Activated naive CD8-positive, alpha-beta T cell treated with anti-CD3 and anti-CD28 coated beads for 36 hours (primary cell): ENCODE data around the gene SLC35C1. TPM values are rescaled to one million over a fixed set of nuclear protein-coding genes. Genes with fewer than 3 reads are reported as not detected.
"Not testable (repeated sequence)": the region's sequence is repeated elsewhere in the genome, so short reads cannot be mapped to it uniquely, and the experiment has no call there.

ENCODE experiments used
- DNase-seq: peaks from one replicate; pipeline ENCODE4 v3.0.0; 2021
- H3K27ac Mint-ChIP-seq: one replicate; pipeline ENCODE4 v1.8.0; 2022; ENCODE audit warnings: mild to moderate bottlenecking, moderate library complexity, mixed read lengths
- H3K27me3 Mint-ChIP-seq: one replicate; pipeline ENCODE4 v1.8.0; 2022; ENCODE audit warnings: mild to moderate bottlenecking, mixed read lengths
- H3K36me3 Mint-ChIP-seq: one replicate; pipeline ENCODE4 v1.8.0; 2021; ENCODE audit warnings: mild to moderate bottlenecking, mixed read lengths
- H3K4me1 Mint-ChIP-seq: one replicate; pipeline ENCODE4 v1.8.0; 2021; ENCODE audit warnings: mixed read lengths
- H3K4me3 Mint-ChIP-seq: one replicate; pipeline ENCODE4 v1.8.0; 2022; ENCODE audit warnings: mild to moderate bottlenecking, moderate library complexity, mixed read lengths
- H3K9me3 Mint-ChIP-seq: one replicate; pipeline ENCODE4 v1.8.0; 2022; ENCODE audit warnings: mixed read lengths
- total RNA-seq, 2 experiments: library from RNA; stranded (reverse); gene quantifications; one replicate each; pipeline ENCODE4 v1.2.3, GENCODE V29; 2021

The SLC35C1 gene
- total RNA-seq, 2 experiments from 2014 or later, result 12.1 to 12.6 TPM

DNA sequence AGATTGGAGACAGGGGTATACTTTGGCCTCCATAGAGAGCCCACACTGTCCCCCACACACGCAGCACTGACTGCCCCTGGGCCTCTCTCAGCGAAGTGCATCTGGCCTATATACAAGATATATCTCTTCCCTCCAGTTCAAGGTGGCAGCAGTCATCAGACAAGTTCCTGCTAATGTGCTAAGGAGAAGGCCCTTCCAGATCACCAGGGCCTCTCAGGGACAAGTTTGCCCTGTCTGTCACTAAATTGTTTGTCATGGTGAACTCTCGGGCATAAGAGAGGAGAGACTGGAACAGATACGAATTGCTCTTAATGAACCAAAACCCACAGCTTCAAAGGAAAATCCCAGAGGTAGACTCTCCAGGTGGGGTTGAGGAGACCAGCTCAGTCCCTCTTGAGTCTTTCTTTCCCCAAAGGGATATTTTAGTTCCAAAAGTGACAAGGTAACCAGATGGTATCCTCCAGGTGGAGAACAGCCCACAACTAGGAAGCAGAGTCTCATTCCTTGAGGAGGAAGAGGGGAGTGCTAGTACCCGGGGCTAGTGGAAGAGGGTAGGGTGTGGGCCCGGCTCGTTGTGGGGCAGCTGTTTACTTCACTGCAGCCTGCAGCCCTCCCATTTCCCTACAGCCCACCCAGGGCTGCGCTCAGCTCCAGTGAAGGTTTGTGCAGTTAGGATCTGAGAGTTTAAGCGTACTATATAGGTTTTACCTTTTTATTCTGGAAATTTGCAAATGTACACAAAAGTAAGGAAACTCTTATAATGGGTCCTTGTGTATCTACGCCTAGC is 2.2 kb upstream of the SLC35C1 start:
- H3K4me3 Mint-ChIP-seq, result no peak overlapping the region
- H3K27me3 Mint-ChIP-seq, result no peaks in the 10 kb centered on the region
- peaks cover 16% of the 10 kb centered on the region for H3K4me1 Mint-ChIP-seq
- H3K27ac Mint-ChIP-seq, result no peak overlapping the region
- no peaks in the 10 kb centered on the region for H3K9me3 Mint-ChIP-seq
- peaks cover 7% of the 10 kb centered on the region for H3K36me3 Mint-ChIP-seq
- DNase-seq, result no peak

DNA sequence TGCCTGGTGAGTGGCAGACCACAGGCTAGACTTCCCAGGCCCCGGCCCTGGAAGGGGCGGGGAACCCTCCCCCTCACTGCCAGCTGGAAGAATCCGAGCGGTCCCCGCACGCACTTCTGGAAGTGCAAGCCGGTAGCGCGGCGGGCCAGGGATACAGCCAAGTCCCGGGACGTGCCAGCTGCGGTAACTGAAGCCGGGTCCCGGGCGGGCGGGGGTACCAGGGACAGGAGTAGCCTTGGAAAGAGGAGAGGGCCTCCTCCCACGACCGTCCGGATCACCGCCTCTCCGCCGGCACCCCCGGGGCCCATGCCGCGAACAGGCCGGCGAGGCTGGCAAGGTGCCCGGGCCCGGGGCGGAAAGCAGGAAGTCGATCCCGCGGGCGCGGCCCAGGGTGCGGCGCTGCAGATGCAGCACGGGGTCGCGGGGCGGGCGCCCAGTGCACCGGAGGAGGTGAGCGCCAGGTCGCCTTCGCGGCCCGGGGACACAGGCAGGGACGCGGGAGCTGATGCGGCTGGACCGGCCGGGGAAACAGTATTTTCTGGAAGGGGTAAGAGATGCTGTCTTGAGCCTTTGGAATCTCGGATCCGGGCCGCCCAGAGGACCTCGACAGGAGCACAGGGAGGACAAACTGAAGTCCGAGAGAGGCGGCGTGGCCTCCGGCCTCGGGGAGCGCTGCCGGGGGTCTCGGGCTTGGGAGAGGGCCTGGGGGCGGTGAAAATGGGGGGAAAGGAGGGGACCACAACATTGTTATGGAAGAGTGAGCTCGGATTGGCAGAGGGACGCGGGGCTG is 783 bp upstream of the SLC35C1 start:
- Mint-ChIP-seq H3K36me3 (peaks cover 10% of the 10 kb centered on the region), H3K9me3 (no peaks in the 10 kb centered on the region), H3K27me3 (no peaks in the 10 kb centered on the region), H3K4me1 (peaks cover 27% of the 10 kb centered on the region), H3K27ac (peak overlapping the region; percentile 87), H3K4me3 (peak overlapping the region; percentile 93)
- DNase-seq, result peak; percentile 77

DNA sequence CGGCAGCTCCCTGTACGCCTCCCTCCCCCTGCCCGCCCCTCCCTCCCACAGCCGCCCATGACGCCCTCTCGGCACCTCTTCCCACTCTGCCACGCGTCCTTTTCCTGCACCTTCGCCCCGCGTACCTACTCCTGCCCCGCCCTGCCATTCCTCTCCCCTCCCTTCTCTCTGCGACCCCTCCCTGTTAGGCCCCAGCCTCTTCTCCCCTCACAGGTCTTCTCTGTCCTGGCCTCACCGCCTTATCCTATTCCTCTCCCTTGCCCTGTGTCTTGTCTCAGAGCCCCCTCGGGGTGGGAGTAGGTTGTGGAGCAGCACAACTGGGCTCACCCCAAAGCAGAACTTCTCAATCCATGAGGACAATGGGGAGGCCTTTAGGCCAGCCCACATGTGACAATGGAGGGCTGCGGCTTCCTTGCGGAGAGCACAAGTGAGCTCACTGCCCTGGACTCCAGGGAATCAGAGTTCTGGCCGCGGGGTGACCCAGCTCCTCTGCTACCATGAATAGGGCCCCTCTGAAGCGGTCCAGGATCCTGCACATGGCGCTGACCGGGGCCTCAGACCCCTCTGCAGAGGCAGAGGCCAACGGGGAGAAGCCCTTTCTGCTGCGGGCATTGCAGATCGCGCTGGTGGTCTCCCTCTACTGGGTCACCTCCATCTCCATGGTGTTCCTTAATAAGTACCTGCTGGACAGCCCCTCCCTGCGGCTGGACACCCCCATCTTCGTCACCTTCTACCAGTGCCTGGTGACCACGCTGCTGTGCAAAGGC is 539 bp downstream of the SLC35C1 start:
- Mint-ChIP-seq H3K9me3 (no peaks in the 10 kb centered on the region), H3K27me3 (no peaks in the 10 kb centered on the region), H3K4me3 (peak overlapping the region; percentile 93), H3K27ac (peak overlapping the region; percentile 87), H3K36me3 (peaks cover 10% of the 10 kb centered on the region), H3K4me1 (peaks cover 36% of the 10 kb centered on the region)
- no peak for DNase-seq

DNA sequence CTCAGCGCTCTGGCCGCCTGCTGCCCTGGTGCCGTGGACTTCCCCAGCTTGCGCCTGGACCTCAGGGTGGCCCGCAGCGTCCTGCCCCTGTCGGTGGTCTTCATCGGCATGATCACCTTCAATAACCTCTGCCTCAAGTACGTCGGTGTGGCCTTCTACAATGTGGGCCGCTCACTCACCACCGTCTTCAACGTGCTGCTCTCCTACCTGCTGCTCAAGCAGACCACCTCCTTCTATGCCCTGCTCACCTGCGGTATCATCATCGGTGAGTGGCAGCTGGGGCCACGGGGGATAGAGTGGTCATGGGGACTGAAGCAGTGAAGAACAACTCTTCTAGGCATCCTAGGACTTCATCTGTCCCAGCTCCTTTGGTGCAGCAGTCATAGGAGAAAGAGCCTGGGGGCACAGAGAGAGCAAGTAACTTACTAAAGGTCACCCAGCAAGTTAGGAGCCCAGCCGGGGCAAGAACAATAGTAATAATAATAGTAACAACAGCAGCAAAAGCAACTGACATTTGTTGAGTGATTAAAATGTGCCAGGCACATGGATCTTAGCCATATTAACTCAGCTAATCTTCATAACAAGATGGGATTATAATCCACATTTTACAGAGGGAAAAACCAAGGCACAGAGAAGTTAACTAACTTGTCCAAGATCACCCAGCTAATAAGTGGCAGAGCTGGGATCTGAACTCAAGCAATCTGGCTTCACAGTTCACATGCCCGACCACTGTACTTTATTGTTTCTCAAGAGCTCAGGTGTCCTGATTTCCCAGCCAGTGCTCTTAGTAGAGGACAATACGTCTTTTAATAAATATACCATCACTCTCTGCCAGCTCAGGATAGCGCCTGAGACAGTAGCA is 1.4 kb downstream of the SLC35C1 start:
- H3K27me3 Mint-ChIP-seq, result no peaks in the 10 kb centered on the region
- H3K4me3 Mint-ChIP-seq, result peak overlapping the region; percentile 93
- DNase-seq, result no peak
- peaks cover 12% of the 10 kb centered on the region for H3K36me3 Mint-ChIP-seq
- H3K9me3 Mint-ChIP-seq, result no peaks in the 10 kb centered on the region
- peak overlapping the region; percentile 40 for H3K27ac Mint-ChIP-seq
- peaks cover 36% of the 10 kb centered on the region for H3K4me1 Mint-ChIP-seq

DNA sequence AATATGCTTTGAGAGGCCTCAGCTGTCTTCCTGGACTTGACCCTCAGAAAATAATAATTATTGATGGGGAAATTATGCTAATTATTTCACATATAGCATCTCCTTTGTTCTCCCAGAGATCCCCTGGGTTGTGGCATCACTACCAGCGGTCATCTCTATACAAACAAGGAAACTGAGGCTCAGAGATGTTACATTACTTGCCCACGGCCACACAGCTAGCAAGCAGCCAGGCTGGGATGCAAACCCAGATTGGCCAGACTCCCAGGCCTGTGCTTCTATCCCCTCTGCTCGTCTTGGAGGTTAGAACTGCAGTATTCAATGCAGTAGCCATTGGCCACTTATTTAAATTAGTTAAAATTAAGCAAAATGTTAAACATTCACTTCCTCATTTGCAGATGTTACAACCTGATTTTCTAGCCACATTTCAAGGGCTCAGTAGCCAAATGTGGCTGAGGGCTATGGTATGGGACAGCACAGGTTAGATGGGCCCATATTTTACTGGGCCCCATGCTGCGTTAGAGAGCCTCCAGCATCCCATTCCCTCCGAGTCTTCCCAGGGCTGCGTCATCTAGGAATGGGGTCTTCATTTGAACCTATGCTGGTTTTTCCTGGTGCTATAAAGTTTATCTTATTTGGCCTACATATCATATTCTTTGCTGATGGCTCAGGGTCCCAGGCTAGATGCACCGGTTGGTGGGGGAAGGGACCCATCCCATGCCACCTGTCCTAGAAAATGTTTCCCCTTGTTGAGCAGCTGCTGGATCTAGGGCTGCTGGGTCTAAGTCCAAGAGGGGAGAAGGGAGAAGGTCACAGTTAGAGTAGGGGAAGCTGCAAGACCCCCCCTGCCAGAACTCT is 2.2 kb downstream of the SLC35C1 start:
- Mint-ChIP-seq H3K9me3 (no peaks in the 10 kb centered on the region), H3K4me3 (peak overlapping the region; percentile 93), H3K27ac (no peak overlapping the region), H3K36me3 (peaks cover 12% of the 10 kb centered on the region), H3K27me3 (no peaks in the 10 kb centered on the region), H3K4me1 (peaks cover 36% of the 10 kb centered on the region)
- no peak for DNase-seq

DNA sequence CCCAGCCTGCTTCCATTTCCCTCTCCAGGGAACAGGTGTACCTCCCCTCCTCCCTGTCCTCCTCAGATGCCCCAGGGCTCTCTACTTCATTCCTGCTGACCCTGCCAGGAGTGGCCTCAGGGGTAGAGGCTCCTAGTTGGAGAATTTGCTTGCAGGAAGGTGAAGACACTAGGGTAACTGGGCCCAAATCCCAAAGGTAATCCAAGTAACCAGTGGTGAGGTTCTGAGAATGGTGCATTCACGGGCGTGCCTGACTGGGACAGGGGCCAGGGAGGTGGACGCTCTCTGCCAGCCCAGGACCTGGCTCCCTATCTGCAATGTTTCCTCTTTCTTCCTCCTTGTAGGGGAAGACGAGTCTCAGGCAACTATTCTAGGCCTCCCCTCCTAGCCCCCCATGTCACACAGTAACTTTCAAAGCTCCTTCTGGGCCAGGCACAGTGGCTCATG is 2.9 kb downstream of the SLC35C1 start:
- DNase-seq, result no peak
- H3K27ac Mint-ChIP-seq, result no peak overlapping the region
- peak overlapping the region; percentile 93 for H3K4me3 Mint-ChIP-seq
- peaks cover 37% of the 10 kb centered on the region for H3K4me1 Mint-ChIP-seq
- no peaks in the 10 kb centered on the region for H3K9me3 Mint-ChIP-seq
- H3K27me3 Mint-ChIP-seq, result no peaks in the 10 kb centered on the region
- H3K36me3 Mint-ChIP-seq, result peaks cover 12% of the 10 kb centered on the region

DNA sequence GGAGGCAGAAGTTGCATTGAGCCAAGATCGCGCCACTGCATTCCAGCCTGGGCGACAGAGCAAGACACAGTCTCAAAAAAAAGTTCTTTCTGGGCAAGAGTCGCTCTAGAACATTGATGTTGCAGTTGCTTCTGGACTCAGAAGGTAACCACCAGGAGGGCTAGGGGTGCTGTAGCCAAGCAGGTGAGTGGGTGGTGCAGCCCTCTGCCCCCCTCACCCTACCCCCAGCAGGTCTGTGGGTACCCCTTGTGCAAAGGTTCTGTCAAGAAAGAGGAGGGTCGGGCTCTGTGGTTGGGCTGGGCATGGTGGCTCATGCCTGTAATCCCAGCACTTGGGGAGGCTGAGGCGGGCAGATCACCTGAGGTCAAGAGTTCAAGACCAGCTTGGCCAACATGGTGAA is 3.5 kb downstream of the SLC35C1 start:
- Mint-ChIP-seq H3K4me1 (peaks cover 43% of the 10 kb centered on the region), H3K36me3 (peaks cover 12% of the 10 kb centered on the region)
- not testable (repeated sequence) for H3K9me3 Mint-ChIP-seq, DNase-seq, H3K4me3 Mint-ChIP-seq, H3K27me3 Mint-ChIP-seq, H3K27ac Mint-ChIP-seq

DNA sequence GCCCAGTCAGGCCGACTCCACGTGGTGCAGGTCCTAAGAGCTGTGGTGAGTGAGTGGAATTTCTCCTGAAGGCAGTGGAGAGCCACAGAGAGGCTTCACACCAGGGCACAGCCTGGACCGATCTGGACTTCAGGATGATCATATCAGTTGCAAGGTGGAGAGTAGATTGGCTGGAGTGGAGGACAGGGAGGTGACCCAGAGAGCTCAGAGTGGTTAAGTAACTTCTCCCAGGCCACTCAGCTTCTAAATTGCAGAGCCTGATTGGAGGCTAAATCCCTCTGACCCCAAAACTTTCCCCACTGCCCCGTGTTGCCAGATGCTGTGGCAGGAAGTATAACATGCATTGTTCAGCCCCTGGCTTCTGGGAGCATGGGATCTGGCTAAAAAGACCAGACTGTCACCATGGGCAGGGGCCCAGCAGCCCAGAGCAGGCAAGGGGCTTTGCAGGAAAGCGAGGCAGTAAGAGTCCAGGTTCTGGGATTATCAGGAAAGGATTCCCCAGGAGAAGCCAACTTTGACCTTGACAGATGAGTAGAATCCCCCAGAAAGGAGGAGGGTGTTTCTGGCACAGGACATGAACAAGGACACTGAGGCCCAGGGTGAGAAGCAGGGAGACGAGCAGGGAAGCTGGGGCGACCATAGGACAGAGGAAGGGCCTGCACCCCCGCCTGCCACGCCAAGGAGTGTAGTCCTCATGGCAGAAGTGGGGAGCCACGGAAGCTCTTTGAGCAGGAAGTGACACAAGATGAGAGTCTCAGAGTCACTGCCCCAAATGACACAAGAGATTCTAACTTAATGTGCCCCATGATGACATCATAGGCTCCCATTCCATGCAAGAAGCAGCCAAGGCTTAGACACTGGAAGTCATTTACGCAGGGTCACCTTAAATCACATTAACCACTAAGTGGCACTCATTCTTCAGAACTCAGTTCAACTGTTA is 4.8 kb downstream of the SLC35C1 start:
- no peaks in the 10 kb centered on the region for H3K27me3 Mint-ChIP-seq
- H3K4me3 Mint-ChIP-seq, result no peak overlapping the region
- H3K4me1 Mint-ChIP-seq, result peaks cover 43% of the 10 kb centered on the region
- no peaks in the 10 kb centered on the region for H3K9me3 Mint-ChIP-seq
- peaks cover 12% of the 10 kb centered on the region for H3K36me3 Mint-ChIP-seq
- peak overlapping the region; percentile 27 for H3K27ac Mint-ChIP-seq
- DNase-seq, result no peak

DNA sequence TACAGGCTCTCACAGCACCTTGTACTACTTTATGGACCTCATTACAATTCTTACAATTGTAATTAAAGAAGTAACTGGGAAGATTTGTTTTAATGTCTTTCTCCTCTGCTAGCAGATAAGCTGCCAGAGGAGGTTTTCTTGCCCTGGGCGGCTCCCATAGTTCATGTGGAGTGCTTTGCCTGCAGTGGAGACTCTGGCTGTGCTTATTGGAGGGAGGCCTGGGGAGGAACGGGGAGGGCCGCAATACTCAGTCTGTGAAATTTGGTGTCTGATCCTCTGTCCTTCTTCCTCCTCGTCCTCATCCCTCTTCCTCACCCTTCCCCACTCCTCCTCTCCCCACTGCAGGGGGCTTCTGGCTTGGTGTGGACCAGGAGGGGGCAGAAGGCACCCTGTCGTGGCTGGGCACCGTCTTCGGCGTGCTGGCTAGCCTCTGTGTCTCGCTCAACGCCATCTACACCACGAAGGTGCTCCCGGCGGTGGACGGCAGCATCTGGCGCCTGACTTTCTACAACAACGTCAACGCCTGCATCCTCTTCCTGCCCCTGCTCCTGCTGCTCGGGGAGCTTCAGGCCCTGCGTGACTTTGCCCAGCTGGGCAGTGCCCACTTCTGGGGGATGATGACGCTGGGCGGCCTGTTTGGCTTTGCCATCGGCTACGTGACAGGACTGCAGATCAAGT is 5.6 kb downstream of the SLC35C1 start:
- Mint-ChIP-seq H3K27me3 (no peaks in the 10 kb centered on the region), H3K4me3 (no peak overlapping the region), H3K27ac (no peak overlapping the region), H3K4me1 (peaks cover 43% of the 10 kb centered on the region), H3K36me3 (peaks cover 12% of the 10 kb centered on the region), H3K9me3 (no peaks in the 10 kb centered on the region)
- DNase-seq, result no peak

DNA sequence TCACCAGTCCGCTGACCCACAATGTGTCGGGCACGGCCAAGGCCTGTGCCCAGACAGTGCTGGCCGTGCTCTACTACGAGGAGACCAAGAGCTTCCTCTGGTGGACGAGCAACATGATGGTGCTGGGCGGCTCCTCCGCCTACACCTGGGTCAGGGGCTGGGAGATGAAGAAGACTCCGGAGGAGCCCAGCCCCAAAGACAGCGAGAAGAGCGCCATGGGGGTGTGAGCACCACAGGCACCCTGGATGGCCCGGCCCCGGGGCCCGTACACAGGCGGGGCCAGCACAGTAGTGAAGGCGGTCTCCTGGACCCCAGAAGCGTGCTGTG is 6.1 kb downstream of the SLC35C1 start:
- Mint-ChIP-seq H3K27ac (no peak overlapping the region), H3K36me3 (peaks cover 10% of the 10 kb centered on the region), H3K4me3 (no peak overlapping the region), H3K4me1 (peaks cover 41% of the 10 kb centered on the region), H3K27me3 (no peaks in the 10 kb centered on the region), H3K9me3 (no peaks in the 10 kb centered on the region)
- DNase-seq, result no peak

DNA sequence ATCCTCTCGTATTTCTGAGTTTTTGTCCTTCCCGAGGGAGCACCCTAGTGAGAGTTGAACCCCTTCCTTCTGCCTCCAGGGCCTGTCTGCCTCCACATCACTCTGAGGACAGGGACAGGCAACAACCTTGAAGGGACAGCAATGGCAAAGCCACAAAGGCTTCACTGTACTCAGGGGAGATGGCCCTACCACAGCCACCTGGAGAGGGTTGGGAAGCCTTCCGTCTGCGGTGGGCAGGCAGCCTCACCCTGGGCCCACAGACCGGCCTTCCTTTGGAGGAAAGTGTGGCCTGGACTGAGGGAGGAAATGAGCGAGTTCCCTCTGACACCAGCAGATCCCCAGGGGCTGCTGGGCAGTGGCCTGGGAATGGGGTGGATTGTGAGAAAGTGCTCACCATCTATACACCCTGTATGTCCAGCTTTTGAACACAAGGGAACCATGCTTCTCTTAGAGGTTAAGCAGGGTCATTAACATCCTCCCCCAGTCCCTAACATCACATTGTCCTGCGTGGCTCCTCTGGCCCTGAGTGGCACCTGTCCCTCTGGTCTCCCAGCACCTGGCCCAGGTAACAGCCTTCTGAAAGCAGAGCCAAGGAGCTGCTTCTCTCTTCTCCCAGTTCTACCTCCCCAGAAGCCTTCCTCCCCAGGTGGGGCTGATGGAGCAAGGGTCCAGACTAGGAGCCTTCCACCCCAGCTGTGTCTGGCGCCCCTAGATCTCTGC is 6.8 kb downstream of the SLC35C1 start:
- no peaks in the 10 kb centered on the region for H3K9me3 Mint-ChIP-seq
- H3K36me3 Mint-ChIP-seq, result peaks cover 6% of the 10 kb centered on the region
- peaks cover 34% of the 10 kb centered on the region for H3K4me1 Mint-ChIP-seq
- no peak for DNase-seq
- no peak overlapping the region for H3K4me3 Mint-ChIP-seq
- no peaks in the 10 kb centered on the region for H3K27me3 Mint-ChIP-seq
- H3K27ac Mint-ChIP-seq, result no peak overlapping the region
